HepG2 (cell line): ENCODE measurements around the gene CEP55. TPM values are rescaled to one million over a fixed set of nuclear protein-coding genes. Genes with fewer than 3 reads are reported as not detected.

Experiments
- ATAC-seq: fragments of 200-7000 bp; cut with Tn5 transposase; 3 replicates; pipeline ENCODE4 v1.9.1; 2020; ENCODE audit warnings: mild to moderate bottlenecking, moderate library complexity
- BruUV-seq: library from RNA; stranded (reverse); fragments of 400-500 nt; replicated peaks from 2 replicates; lab custom pipeline; 2021; lab: Mats Ljungman, UMichigan
- CTCF ChIA-PET: fragments of 300-600 bp; formaldehyde crosslinking; extraction: SDS; loops from one replicate; lab custom pipeline; 2021; ENCODE audit warnings: low total read pairs, inconsistent platforms, low intra/inter-chr PET ratio; lab: Yijun Ruan, JAX
- POLR2A ChIA-PET: fragments of 350-600 bp; sonication (Branson Sonifier 250); formaldehyde crosslinking; loops from one replicate; lab custom pipeline; 2020; ENCODE audit warnings: antibody characterized with exemption, inconsistent platforms; lab: Yijun Ruan, JAX
- DNase-seq: peaks from one replicate; pipeline ENCODE4 v3.0.0-alpha.2; 2015; ENCODE audit warnings: low spot score
- FAIRE-seq: peaks from 3 replicates; lab custom pipeline; 2011; peaks lifted over from hg19 to GRCh38; lab: Jason Lieb, UNC
- H2AFZ ChIP-seq: one replicate; pipeline ENCODE4 v1.6.1; 2011; ENCODE audit warnings: low read length, inconsistent platforms
- H3K27ac ChIP-seq: fragments of 300-600 bp; 3 replicates; pipeline ENCODE4 v1.8.0; 2011; ENCODE audit warnings: mixed run types, mild to moderate bottlenecking, mixed read lengths, low read length, inconsistent platforms; ENCODE audit not compliant: insufficient read depth; ENCODE audit errors: extremely low read length
- H3K27me3 ChIP-seq, 2 experiments: fragments of 200-600 bp in 1 of 2; 2 replicates in 1 of 2; 3 replicates in 1 of 2; pipeline versions ENCODE4 v1.6.0 to v1.8.0; 2011; ENCODE audit warnings: low read length in 2 of 2, mild to moderate bottlenecking in 2 of 2, moderate library complexity in 2 of 2, inconsistent platforms in 1 of 2; ENCODE audit not compliant: insufficient read depth in 2 of 2, control insufficient read depth in 1 of 2
- H3K36me3 ChIP-seq, 2 experiments: fragments of 200-600 bp in 1 of 2; replicated peaks in 1 of 2; 2 replicates in 1 of 2; 3 replicates in 1 of 2; pipeline versions ENCODE4 v1.5.1 to v1.8.0; 2011; ENCODE audit warnings: low read length in 2 of 2, inconsistent platforms in 1 of 2; ENCODE audit not compliant: insufficient read depth in 2 of 2, control insufficient read depth in 1 of 2
- H3K4me1 ChIP-seq: 2 replicates; pipeline ENCODE4 v1.5.1; 2012; ENCODE audit warnings: low read length, inconsistent platforms; ENCODE audit not compliant: insufficient read depth
- H3K4me2 ChIP-seq: 2 replicates; pipeline ENCODE4 v1.6.0; 2011; ENCODE audit warnings: low read depth, low read length, inconsistent platforms
- H3K4me3 ChIP-seq, 3 experiments: fragments of 200-600 bp in 1 of 3; sonication (generic), shearing (Covaris generic) in 1 of 3; replicated peaks in 1 of 3; 2 replicates each; pipeline ENCODE4 v1.5.1; 2011 to 2016; ENCODE audit warnings: low read length in 3 of 3, inconsistent platforms in 2 of 3, low read depth in 2 of 3, mild to moderate bottlenecking in 2 of 3, control low read depth in 1 of 3, mixed read lengths in 1 of 3; ENCODE audit not compliant: insufficient read depth in 1 of 3
- H3K79me2 ChIP-seq: one replicate; pipeline ENCODE4 v1.6.1; 2011; ENCODE audit warnings: low read length, inconsistent platforms; ENCODE audit not compliant: insufficient read depth
- H3K9ac ChIP-seq: 2 replicates; pipeline ENCODE4 v1.6.0; 2011; ENCODE audit warnings: mild to moderate bottlenecking, low read depth, low read length, inconsistent platforms; ENCODE audit not compliant: insufficient read depth
- H3K9me3 ChIP-seq: 2 replicates; pipeline ENCODE4 v1.5.1; 2012; ENCODE audit warnings: mild to moderate bottlenecking, low read length
- H4K20me1 ChIP-seq: 2 replicates; pipeline ENCODE4 v1.6.0; 2011; ENCODE audit warnings: inconsistent platforms, mild to moderate bottlenecking, low read length, moderate library complexity; ENCODE audit not compliant: insufficient read depth
- CBX5 ChIP-seq: sonication (generic); formaldehyde crosslinking; IDR thresholded peaks from 2 replicates; pipeline ENCODE4 v1.4.0; 2020; ENCODE audit warnings: missing genetic modification reagents, borderline replicate concordance
- CCAR2 ChIP-seq: fragments of 200-400 bp; formaldehyde crosslinking; optimal IDR thresholded peaks from 2 replicates; pipeline ENCODE3; 2018; ENCODE audit warnings: low read depth, mild to moderate bottlenecking, low read length, moderate library complexity
- CENPT ChIP-seq: sonication (generic); formaldehyde crosslinking; IDR thresholded peaks from 2 replicates; pipeline ENCODE4 v1.8.0; 2022; ENCODE audit warnings: low read depth, mild to moderate bottlenecking, moderate library complexity, missing genetic modification reagents
- CHD2 ChIP-seq: IDR thresholded peaks from 2 replicates; pipeline ENCODE4 v1.6.1; 2011; ENCODE audit warnings: low read depth, low read length, improper control_type of control experiment
- E2F1 ChIP-seq: sonication (generic); formaldehyde crosslinking; IDR thresholded peaks from 2 replicates; pipeline ENCODE4 v1.5.0; 2020; ENCODE audit warnings: missing genetic modification reagents
- FOXC1 ChIP-seq: sonication (generic); formaldehyde crosslinking; IDR thresholded peaks from 2 replicates; pipeline ENCODE4 v1.8.0; 2022; ENCODE audit warnings: mild to moderate bottlenecking, missing genetic modification reagents, borderline replicate concordance
- NCOA1 ChIP-seq: sonication (generic); formaldehyde crosslinking; IDR thresholded peaks from 2 replicates; pipeline ENCODE4 v1.9.0; 2021; ENCODE audit warnings: missing genetic modification reagents
- NFE2L1 ChIP-seq: sonication (generic); formaldehyde crosslinking; IDR thresholded peaks from 2 replicates; pipeline ENCODE4 v1.4.0; 2020; ENCODE audit warnings: missing genetic modification reagents, mild to moderate bottlenecking, borderline replicate concordance
- RXRB ChIP-seq: IDR thresholded peaks from 2 replicates; pipeline ENCODE4 v1.6.1; 2016; ENCODE audit warnings: borderline replicate concordance, missing genetic modification reagents, missing compliant biosample characterization
- SMAD3 ChIP-seq: sonication (generic); formaldehyde crosslinking; IDR thresholded peaks from 2 replicates; pipeline ENCODE4 v1.4.0; 2020; ENCODE audit warnings: missing genetic modification reagents
- SMAD9 ChIP-seq: sonication (generic); formaldehyde crosslinking; IDR thresholded peaks from 2 replicates; pipeline ENCODE4 v1.5.1; 2020; ENCODE audit warnings: mild to moderate bottlenecking, missing genetic modification reagents
- ZKSCAN5 ChIP-seq: sonication (generic); formaldehyde crosslinking; IDR thresholded peaks from 2 replicates; pipeline ENCODE4 v1.5.1; 2020; ENCODE audit warnings: mild to moderate bottlenecking, missing genetic modification reagents
- ZNF256 ChIP-seq: sonication (generic); formaldehyde crosslinking; conservative IDR thresholded peaks from 2 replicates; pipeline ENCODE4 v1.4.0; 2020; ENCODE audit warnings: missing genetic modification reagents
- ZNF777 ChIP-seq: sonication (generic); formaldehyde crosslinking; IDR thresholded peaks from 2 replicates; pipeline ENCODE4 v1.4.0; 2020; ENCODE audit warnings: missing genetic modification reagents
- ZUFSP ChIP-seq: sonication (generic); formaldehyde crosslinking; IDR thresholded peaks from 2 replicates; pipeline ENCODE4 v1.9.0; 2021; ENCODE audit warnings: missing genetic modification reagents, mild to moderate bottlenecking, borderline replicate concordance
- WGBS: methylation state at CpG from one replicate; pipeline ENCODE4 v1.1.6; 2017; ENCODE audit warnings: low lambda C conversion rate; 5-methylcytosine and 5-hydroxymethylcytosine counted together
- in situ Hi-C: cut with HindIII; loops from 2 replicates; pipeline ENCODE4 v1.10.0; 2017; ENCODE audit warnings: low pct_unique_long_range_greater_than_20kb; ENCODE audit not compliant: extremely low pct_ligation_motif_present
- intact Hi-C: fragments of 100-400 bp; cut with micrococcal nuclease; formaldehyde crosslinking; loops from one replicate; pipeline ENCODE4 v1.10.0; 2022; ENCODE audit not compliant: unreplicated experiment
- polyA plus RNA-seq, 8 experiments: library from polyadenylated mRNA; depleted of rRNA in 3 of 8; stranded (reverse) in 7 of 8; unstranded in 1 of 8; fragments of >200 nt; fragmentation: Illumina TruSeq in 4 of 8; extraction: Trizol in 4 of 8; gene quantifications; 2 replicates each; pipeline versions ENCODE4 v1.2.1 to v1.2.3, GENCODE V29; 2011 to 2016; ENCODE audit warnings: low read depth in 4 of 8, missing spikeins in 1 of 8, mixed read lengths in 1 of 8; ENCODE audit not compliant: insufficient read depth in 1 of 8
- total RNA-seq, 5 experiments: library from RNA; depleted of rRNA; stranded (reverse); fragments of >200 nt; fragmentation: Illumina TruSeq; extraction: Trizol; gene quantifications; 2 replicates each; pipeline ENCODE4 v1.2.3, GENCODE V29; 2016; ENCODE audit warnings: low read depth in 1 of 5

Gene CEP55
- total and polyA plus RNA-seq, 2 of the 13 experiments (the other 11 are each of a cell fraction or from before 2014, with no cell fraction given), result 6.5 to 17.1 TPM

- TF ChIP-seq ZUFSP (CRISPR knock-in tag) (no peak), E2F1 (CRISPR knock-in tag) (no peak), ZNF256 (no peak), SMAD3 (CRISPR knock-in tag) (no peak)
Observed at GRCh38 chr10:93454146-93454545, 42.3 kb upstream of the CEP55 start (continued).

GRCh38 chr10:93454736-93455135 lies 41.7 kb upstream of the CEP55 start:
- POLR2A ChIA-PET, result no interaction called here
- Histone ChIP-seq H3K9ac (no peak overlapping the region), H2AFZ (no peak overlapping the region), H3K79me2 (no peaks in the 10 kb centered on the region), H3K4me1 (peaks cover 10% of the 10 kb centered on the region), H3K27me3 (no peaks in the 10 kb centered on the region), H3K27ac (no peak overlapping the region), H3K36me3 (no peaks in the 10 kb centered on the region), H3K4me2 (no peak overlapping the region), H3K4me3 (no peak overlapping the region), H3K9me3 (no peaks in the 10 kb centered on the region), H4K20me1 (no peaks in the 10 kb centered on the region)
- in situ Hi-C loops (no loop called here), intact Hi-C loops (no loop called here)
- no TSS peak for BruUV-seq
- no peak for ATAC-seq
- no peak for FAIRE-seq
- DNase-seq, result no peak
- CTCF ChIA-PET, result no interaction called here
- no peak for TF ChIP-seq CHD2
- no peak for TF ChIP-seq ZKSCAN5 (CRISPR knock-in tag)
- no peak for TF ChIP-seq CCAR2
- no peak for TF ChIP-seq ZNF777 (CRISPR knock-in tag)
- no peak for TF ChIP-seq FOXC1
- no peak for TF ChIP-seq NCOA1
- TF ChIP-seq CENPT (CRISPR knock-in tag), result no peak
- no peak for TF ChIP-seq NFE2L1 (CRISPR knock-in tag)
- no peak for TF ChIP-seq CBX5 (CRISPR knock-in tag)
- no peak for TF ChIP-seq SMAD9
- TF ChIP-seq RXRB (CRISPR knock-in tag), result no peak
- 72% methylated on average over 7 of the region's 7 CpGs for WGBS
